Muscle of arm (tissue), 12 donors: ENCODE measurements around the gene DAW1. TPM values are rescaled to one million over a fixed set of nuclear protein-coding genes. Genes with fewer than 3 reads are reported as not detected.
"Not testable (repeated sequence)": the region's sequence is repeated elsewhere in the genome, so short reads cannot be mapped to it uniquely, and the experiment has no call there.

Experiments
- DNase-seq: peaks from one replicate; pipeline ENCODE4 v3.0.0-alpha.2; 2013
- polyA plus RNA-seq, 12 donors: library from polyadenylated mRNA; unstranded; fragments of 120-200 nt; gene quantifications; one replicate each; pipeline ENCODE4 v1.2.1, GENCODE V29; 2013; ENCODE audit not compliant: insufficient read length in 12 of 12

DAW1 gene
- polyA plus RNA-seq, 12 donors, result 0.06 to 0.21 (median 0.08) TPM; not detected in 8

DNA sequence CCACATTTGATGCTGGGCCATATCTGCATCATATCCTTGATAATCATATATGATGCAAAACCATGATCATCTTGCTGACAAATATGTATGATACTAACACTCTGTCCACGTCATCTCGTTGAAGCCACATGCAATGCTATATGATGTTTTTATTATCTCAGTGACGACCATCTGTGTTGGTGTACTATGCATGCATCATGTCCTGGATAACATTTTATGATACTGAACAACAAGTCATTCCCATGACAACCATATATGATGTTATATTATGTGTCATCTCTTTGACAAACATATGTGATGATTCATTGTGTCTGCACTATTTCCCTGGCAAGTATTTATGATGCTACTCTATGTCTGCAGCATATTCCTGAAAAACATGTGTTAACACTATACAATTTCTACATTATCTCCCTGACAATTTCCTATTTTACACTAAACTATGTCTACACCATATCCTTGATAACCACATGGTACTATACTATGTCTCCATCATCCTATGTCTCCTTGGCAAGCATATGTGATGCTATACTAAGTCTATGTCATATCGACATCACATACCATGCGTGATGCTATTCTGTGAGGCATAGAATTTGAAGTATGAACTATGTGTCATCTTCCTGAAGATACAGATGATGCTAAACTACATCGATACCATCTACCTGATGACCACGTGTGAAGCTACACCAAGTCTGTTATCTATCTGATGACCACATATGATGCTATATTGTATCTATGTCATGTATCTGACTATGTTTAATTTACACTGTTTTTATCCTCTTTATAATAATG lies 37.0 kb downstream of the DAW1 start:
- DNase-seq, result no peak

DNA sequence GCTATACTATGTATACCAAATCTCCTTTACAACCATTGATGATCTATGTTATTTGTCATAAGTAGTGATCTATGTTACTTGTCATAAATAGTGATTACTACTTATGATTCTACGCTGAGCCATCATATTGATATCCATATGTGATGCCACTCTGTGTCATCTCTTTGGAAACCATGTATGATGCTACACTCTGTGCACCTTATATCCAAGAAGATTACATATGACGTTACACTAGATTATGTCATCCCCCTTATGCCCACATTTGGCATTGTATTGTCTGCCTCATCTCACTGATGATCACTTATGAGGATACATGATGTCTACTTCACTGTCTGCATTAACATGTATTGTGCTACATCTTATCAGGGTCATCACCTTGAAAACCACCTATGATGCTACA lies 42.9 kb downstream of the DAW1 start:
- DNase-seq, result no peak

DNA sequence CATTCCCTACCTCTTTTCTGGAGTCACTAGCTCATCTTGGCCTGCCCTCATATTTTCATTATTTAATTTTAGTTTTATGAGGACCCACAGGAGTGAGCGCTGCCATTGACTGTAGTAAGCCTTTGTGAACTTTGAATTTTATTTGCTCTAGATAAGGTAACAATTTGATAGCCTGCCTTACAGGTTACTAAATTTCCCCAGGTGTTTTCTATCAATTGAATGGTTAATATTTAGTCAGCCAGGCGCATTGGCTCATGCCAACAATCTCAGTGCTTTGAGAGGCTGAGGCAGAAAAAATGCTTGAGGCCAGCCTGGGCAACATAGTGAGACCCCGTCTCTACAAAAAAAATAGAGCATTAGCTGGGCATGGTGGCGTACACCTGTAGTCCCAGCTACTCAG lies 50.2 kb downstream of the DAW1 start:
- no peak for DNase-seq

DNA sequence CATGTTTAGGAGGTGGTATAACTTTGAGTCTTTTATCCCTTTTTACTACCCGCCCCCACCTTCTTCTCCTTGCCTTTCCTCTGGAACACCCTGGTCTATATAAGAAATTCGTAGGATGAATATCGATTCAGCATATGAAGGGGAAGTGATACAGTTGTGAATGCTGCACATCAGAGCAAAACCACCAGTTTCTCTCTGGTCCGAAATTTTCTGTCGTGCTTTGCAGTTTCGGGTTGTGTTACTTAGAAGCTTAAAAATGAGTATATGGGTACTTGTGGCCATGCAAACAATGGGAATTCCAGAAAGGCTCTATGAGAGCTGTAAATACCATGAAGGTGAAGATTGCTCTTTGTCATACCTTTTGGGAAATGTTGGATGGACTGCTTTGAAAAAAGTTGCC lies 60.6 kb downstream of the DAW1 start:
- DNase-seq, result no peak

DNA sequence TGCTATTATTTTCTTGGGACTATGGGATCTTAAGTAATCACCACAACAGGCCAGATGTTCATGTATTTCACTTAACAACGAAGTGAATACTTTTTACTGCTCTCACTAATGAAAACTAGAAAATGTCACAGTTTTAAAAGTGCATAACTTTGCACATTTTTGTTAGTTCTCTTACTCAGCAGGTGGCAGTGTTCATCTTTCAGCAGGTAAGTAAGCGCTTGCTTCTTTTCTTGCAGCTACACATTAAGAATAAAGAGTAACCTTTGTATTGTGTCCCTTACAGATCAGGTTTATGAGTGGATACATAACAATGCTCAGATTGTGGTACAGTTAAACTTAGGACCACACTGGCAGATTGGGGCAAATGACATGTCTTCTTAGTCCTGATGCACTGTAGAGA lies 61.0 kb downstream of the DAW1 start:
- no peak for DNase-seq

DNA sequence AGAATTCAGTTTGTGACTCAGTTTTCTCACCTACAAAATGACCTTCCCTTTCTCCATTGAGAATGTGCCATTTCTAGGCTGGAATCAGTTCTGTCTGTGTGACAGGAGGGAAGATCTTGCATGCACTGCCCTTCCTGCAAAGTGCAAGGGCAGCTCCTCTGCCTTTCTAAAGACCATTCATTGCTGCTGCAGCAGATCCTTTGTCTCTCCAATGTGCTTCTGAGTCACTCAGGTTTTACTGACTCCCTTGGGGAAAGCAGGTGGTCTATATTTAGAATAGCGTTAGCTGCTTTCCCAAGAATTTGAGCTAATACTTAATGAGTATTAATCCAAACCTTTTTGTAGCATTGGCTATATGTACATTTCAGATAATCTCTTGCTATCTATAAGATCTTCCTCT lies 62.5 kb downstream of the DAW1 start:
- no peak for DNase-seq

DNA sequence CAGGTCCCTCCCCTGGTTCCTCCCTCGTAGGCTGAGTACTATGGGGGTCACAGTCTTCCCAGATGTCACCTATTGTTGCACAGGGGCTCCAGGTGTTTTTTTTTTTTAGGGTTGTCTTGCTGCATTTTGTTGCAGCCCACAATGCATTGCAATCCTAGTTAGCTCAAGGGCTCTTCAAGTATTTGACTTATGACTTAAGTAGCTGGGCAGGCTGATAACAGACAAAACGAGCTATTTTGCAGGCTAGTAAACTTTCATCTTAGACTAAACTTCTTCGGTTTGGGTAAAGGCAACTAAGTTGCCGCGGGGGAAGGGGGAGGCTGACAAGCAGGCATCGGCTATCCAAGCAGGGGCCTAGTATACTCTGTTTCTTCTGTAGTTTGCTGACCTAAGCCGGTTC lies 64.8 kb downstream of the DAW1 start:
- not testable (repeated sequence) for DNase-seq

DNA sequence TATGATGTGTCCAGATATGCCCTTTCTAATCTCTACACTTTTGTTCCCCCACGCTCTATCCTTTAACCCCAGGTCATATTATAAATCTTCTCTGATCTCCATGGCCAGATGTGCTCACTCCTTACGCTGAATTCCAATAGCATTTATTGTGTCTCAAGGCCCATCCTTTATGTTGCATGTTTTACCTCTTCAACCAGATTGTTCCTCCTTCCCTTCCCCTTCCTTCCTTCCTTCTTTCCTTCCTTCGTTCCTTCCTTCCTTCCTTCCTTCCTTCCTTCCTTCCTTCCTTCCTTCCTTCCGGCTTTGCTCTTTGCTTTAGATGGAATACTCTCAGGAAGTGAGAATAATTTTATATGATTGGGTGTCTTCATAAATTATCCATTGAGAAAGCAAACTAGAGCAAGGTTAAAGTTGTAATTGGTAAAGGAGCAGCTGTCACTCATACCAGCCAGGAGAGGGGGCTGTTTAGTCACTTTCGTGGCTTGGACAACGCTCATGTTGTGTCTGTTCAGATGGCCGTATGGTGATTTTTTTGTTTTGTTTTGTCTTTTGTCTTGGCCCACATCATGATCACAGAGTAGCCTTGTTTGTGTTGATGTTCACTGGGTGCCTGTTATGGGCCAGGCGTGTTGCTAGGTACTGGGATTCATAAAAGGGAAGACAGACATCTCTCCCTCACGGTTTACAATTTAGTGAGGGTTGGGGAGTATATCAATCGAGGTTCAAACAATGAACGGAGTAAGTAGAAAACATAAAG lies 68.0 kb downstream of the DAW1 start:
- DNase-seq, result peak; percentile 2

DNA sequence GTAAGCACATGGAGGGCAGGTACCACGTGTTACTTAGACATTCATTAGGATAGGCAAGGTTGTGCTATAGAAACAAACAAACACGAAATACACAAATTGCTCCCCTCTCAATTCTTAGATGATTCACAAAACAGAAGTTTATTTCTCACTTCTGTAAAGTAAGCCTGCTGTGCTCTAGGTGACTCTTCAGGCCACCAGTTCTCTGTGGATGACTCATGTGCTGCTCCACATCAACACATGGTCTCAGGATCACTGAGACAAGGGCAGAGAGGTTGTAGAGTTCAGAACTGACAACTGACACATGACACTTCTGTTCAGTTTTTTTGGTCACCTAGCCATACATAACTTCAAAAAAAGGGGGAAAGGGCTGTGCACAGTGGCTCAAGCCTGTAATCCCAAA lies 70.6 kb downstream of the DAW1 start:
- no peak for DNase-seq

DNA sequence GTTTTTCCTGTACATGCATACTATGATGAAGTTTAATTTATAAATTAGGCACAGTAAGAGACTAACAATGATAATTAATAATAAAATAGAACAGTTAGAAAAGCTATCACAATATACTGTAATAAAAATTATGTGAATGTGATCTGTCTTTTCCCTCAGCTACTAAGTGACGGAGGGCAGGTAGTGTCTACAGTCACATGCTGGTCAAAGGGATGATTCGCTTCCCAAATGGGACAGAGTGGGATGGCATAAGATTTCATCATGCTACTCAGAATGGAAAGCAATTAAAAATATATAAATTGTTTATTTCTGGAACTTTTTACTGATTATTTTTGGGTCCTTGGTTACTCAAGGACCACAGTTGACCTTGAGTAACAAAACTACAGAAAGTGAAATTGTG lies 71.5 kb downstream of the DAW1 start:
- DNase-seq, result no peak

DNA sequence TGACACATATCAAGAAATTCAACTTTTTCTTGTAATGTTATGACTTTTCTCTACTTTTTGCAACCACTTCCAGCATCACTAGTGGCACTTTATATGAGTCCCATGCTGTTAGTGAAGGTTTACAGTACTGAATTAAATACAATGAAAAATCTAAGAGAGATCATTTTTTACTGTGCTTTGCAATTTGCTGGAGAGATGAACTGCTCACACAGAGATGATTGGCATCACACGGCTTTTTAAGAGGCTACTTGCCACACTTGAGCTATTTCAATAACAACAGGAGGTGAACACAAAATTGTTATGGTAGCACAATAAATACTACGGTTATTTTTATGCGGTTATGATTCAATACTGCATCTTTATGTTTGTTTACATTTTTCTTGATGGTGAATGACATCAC lies 88.9 kb downstream of the DAW1 start:
- DNase-seq, result no peak

DNA sequence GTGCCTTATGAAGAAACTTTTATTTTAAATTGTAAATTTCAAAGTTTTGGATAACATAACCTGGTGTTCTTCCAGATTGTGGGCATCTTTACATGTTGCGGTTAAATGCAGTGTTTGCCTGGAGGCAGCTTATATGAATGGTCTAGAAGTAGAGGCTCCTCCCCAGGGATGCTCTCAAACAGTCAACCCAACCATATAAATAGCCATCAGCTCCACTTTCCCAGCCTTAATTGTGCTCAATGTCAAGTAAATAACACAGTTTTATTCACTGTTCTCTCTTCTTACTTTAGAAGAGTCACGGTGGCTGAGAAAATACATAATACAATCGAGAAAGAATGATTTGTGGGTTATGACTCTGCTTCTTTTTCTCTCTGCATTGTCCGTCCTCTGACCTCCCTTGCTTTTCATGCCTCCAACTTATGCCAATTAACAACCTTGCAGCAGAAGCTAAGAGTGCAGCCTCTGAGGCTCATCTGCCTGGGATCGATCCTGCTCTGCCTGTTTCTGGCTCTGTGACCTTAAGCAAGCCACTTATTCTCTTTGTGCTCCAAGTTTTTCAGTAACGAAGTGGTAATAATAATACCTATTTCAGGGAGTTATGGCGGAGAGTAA lies 100.3 kb downstream of the DAW1 start:
- DNase-seq, result no peak

DNA sequence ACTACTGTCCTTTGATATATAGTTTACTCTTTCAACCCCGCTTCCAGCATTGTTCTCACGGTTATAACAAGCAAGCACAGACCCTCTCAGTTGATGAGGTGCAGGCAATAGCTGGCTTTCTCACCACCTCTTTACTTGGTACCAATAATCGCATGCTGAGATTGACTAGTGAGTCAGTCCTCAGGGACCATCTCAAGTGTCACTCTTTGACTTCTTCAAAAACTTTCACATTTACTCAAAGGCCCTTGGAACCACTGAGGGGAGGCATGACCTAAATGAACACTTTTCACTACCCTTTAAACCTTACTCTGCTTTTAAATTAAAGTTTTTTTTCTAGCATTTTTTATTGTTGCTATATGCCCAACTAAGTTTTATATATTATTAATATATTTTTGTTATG lies 101.8 kb downstream of the DAW1 start:
- no peak for DNase-seq

Other genes with a start within 250 kb of the DAW1 start
- gene SCYGR5, start 204.8 kb upstream of the DAW1 start, polyA plus RNA-seq, result not detected
- gene SLC19A3, start 153.6 kb upstream of the DAW1 start, polyA plus RNA-seq, result 10 to 100 TPM in 1 of 12 donors, 1 to 10 TPM in 2, under 1 TPM in 8, not detected in 1; 0.41 to 34.2 (median 0.82) TPM
- not detected for gene SCYGR6, start 146.9 kb upstream of the DAW1 start, polyA plus RNA-seq
- gene SCYGR7, start 143.3 kb upstream of the DAW1 start, polyA plus RNA-seq, result not detected
- not detected for gene SCYGR8, start 125.7 kb upstream of the DAW1 start, polyA plus RNA-seq
- 1 to 10 TPM in 7 of 12 donors, under 1 TPM in 3, not detected in 2; 0.30 to 5.3 (median 1.4) TPM for gene CCL20, start 57.8 kb upstream of the DAW1 start, polyA plus RNA-seq